ENCODE measurements around the gene CADPS.

- TF ChIP-seq REST (IDR thresholded peaks at IDR 0.05; ENCODE audit: insufficient read depth in 1 of 2, low read depth in 2 of 2, low read length in 2 of 2) = no peak
- no peak for TF ChIP-seq POLR2AphosphoS5 (IDR thresholded peaks at IDR 0.05; ENCODE audit: low read depth, low read length)
- TF ChIP-seq TAF1 (IDR thresholded peaks at IDR 0.05; ENCODE audit: borderline replicate concordance, insufficient read depth, low read length) = no peak
- TF ChIP-seq SIN3A (IDR thresholded peaks at IDR 0.05; ENCODE audit: borderline replicate concordance, insufficient read depth, low read length) = no peak
- TF ChIP-seq FOXP2 (optimal IDR thresholded peaks at IDR 0.05; ENCODE audit: borderline replicate concordance, extremely low read depth, extremely low read length, insufficient read depth) = no peak
Measured at GRCh38 chr3:62614527-62614926, 260.7 kb downstream of the CADPS start.

All from PFSK-1 (cell line).